ENCODE data around the gene UNC5A.

UNC5A gene

DNA sequence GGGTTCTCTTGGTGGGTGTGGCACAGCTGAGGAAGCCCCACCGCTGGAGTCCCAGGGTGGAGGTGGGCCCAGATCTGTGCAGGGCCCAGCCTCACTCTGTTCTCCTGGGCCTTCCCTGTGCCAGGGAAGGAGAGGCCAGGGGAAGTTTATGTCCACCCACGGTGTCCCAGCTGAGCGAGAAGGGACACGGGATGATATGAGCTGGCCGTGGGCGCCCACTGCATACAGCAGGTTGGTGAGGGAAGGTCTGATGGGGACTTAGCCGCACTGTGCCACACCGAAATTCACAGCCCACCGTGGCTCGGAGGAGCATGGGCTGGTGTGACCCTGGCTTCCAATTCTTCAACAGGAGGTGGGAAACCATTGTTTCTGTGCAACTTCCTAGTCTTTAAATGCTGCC is 33.9 kb downstream of the UNC5A start:
- Histone ChIP-seq H3K9ac (no peak overlapping the region), H3K27me3 (ENCODE audit: insufficient read depth, low read depth) (peaks cover 59% of the 10 kb centered on the region), H3K79me2 (ENCODE audit: insufficient read depth, low read depth) (no peaks in the 10 kb centered on the region), H3K4me1 (ENCODE audit: low read depth, poor library complexity, severe bottlenecking) (peaks cover 10% of the 10 kb centered on the region), H3K4me2 (no peak overlapping the region), H3K36me3 (ENCODE audit: insufficient read depth) (no peaks in the 10 kb centered on the region), H4K20me1 (ENCODE audit: insufficient read depth) (no peaks in the 10 kb centered on the region), H3K27ac (no peak overlapping the region), H3K4me3 (IDR thresholded peaks at IDR 0.05; ENCODE audit: insufficient read depth, low read depth, low read length) (no peak overlapping the region), H2AFZ (ENCODE audit: low read depth) (no peak overlapping the region)
- TF ChIP-seq, protein P1, sequence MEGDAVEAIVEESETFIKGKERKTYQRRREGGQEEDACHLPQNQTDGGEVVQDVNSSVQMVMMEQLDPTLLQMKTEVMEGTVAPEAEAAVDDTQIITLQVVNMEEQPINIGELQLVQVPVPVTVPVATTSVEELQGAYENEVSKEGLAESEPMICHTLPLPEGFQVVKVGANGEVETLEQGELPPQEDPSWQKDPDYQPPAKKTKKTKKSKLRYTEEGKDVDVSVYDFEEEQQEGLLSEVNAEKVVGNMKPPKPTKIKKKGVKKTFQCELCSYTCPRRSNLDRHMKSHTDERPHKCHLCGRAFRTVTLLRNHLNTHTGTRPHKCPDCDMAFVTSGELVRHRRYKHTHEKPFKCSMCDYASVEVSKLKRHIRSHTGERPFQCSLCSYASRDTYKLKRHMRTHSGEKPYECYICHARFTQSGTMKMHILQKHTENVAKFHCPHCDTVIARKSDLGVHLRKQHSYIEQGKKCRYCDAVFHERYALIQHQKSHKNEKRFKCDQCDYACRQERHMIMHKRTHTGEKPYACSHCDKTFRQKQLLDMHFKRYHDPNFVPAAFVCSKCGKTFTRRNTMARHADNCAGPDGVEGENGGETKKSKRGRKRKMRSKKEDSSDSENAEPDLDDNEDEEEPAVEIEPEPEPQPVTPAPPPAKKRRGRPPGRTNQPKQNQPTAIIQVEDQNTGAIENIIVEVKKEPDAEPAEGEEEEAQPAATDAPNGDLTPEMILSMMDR (conservative IDR thresholded peaks at IDR 0.05; ENCODE audit: low read depth, low read length) = no peak

DNA sequence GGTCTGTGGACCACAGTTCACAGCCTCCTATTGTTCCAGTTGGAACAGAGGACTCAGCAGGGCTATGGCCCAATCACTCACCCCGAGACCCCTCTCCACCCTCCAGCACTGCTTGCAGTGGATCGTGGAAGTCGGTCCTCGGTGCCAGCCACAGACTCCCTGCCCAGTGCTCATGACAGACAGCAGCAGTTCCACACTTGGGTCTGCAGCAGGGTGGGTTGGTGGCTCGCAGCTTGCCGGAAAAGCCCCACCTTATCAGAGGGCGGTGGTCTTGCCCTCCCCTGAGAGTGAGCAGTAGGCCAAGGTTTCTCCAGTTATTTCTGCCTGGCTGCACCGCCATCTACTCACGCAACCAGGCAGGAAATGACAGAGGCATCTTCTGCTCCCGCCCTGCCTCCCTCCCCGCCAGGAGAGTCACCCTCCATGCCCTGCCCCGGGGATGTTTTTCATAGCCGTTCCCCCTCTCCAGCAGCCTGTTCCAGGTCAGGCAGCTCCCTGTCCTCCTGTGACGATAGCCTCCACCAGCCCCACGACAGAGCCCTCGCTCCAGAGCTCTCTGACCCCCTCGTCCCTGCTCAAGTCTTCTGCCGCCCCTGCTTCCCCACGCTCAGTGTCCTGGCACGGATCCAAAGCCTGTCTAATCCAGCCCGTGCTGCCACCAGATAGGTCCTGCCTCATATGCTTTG is 34.5 kb downstream of the UNC5A start:
- H2AFZ ChIP-seq (ENCODE audit: low read depth) = no peak overlapping the region
- H3K79me2 ChIP-seq (ENCODE audit: insufficient read depth, low read depth) = no peaks in the 10 kb centered on the region
- H3K4me1 ChIP-seq (ENCODE audit: low read depth, poor library complexity, severe bottlenecking) = peaks cover 9% of the 10 kb centered on the region
- no peak overlapping the region for H3K9ac ChIP-seq
- H3K4me3 ChIP-seq (IDR thresholded peaks at IDR 0.05; ENCODE audit: insufficient read depth, low read depth, low read length) = no peak overlapping the region
- H3K27me3 ChIP-seq (ENCODE audit: insufficient read depth, low read depth) = peaks cover 59% of the 10 kb centered on the region
- H4K20me1 ChIP-seq (ENCODE audit: insufficient read depth) = no peaks in the 10 kb centered on the region
- no peak overlapping the region for H3K27ac ChIP-seq
- TF ChIP-seq, protein P1 (conservative IDR thresholded peaks at IDR 0.05; ENCODE audit: low read depth, low read length) = no peak
- no peak overlapping the region for H3K4me2 ChIP-seq
- no peaks in the 10 kb centered on the region for H3K36me3 ChIP-seq (ENCODE audit: insufficient read depth)

DNA sequence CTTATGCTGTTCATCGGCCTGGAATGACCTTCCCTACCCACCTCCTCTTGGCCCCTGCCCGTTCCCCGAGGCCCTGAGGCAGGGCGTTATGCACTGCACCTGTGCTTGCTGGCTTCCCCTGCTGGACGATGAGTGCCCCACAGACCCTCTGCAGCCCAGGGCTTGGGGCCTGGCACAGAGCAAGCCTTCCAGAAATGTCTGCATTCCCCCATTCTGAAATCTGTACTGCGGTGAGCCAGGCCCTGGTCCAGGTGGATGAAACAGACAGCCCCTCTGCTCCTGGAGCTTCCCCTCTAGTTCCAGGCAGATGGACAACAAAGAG is 35.0 kb downstream of the UNC5A start:
- no peak overlapping the region for H3K4me3 ChIP-seq (IDR thresholded peaks at IDR 0.05; ENCODE audit: insufficient read depth, low read depth, low read length)
- H3K4me2 ChIP-seq = no peak overlapping the region
- H3K27ac ChIP-seq = no peak overlapping the region
- no peaks in the 10 kb centered on the region for H3K36me3 ChIP-seq (ENCODE audit: insufficient read depth)
- H4K20me1 ChIP-seq (ENCODE audit: insufficient read depth) = no peaks in the 10 kb centered on the region
- no peak overlapping the region for H2AFZ ChIP-seq (ENCODE audit: low read depth)
- H3K27me3 ChIP-seq (ENCODE audit: insufficient read depth, low read depth) = peaks cover 54% of the 10 kb centered on the region
- peaks cover 4% of the 10 kb centered on the region for H3K4me1 ChIP-seq (ENCODE audit: low read depth, poor library complexity, severe bottlenecking)
- H3K79me2 ChIP-seq (ENCODE audit: insufficient read depth, low read depth) = no peaks in the 10 kb centered on the region
- no peak overlapping the region for H3K9ac ChIP-seq
- TF ChIP-seq, protein P1 (conservative IDR thresholded peaks at IDR 0.05; ENCODE audit: low read depth, low read length) = no peak

DNA sequence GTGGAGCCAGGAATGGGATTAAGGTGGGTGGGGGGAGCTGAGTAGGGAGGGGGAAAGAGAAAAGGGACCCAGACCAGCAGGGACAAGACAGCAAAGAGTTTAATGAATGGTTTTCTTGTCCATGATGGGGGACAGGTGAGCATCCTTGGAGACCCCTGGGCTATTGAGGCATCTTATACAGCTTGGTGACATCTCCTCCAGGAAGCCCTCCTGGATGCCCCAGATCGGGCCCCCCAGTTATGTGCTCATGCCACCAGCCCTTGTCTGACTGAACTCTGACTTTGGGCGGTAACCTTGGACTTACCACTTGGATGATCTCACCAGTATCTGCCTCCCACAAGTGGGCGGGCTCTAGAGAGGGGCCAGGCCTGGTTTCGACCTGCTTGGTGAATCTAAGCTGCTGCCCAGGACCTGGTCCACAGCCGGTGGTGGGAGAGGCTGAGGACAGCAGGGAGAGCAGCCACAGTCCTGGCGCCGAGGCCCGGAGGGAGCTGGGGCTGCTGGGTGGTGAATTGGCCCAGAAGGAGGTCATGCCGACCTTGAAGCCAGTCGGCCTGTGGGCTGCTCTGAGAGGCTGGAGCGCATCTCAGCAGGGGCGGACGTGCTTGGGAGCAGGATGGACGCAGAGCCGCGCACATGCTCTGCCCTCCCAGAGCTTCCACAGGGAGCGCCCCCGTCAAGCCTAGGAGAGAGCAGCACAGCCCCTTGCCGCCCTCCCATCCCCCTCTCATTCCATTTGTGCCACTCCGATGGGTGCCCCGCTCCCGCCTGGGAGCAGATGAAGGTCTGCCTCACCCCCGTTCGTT is 36.2 kb downstream of the UNC5A start:
- Histone ChIP-seq H4K20me1 (ENCODE audit: insufficient read depth) (no peaks in the 10 kb centered on the region), H3K79me2 (ENCODE audit: insufficient read depth, low read depth) (no peaks in the 10 kb centered on the region), H3K4me1 (ENCODE audit: low read depth, poor library complexity, severe bottlenecking) (no peaks in the 10 kb centered on the region), H3K4me3 (IDR thresholded peaks at IDR 0.05; ENCODE audit: insufficient read depth, low read depth, low read length) (no peak overlapping the region), H3K4me2 (no peak overlapping the region), H3K36me3 (ENCODE audit: insufficient read depth) (no peaks in the 10 kb centered on the region), H3K9ac (no peak overlapping the region), H3K27me3 (ENCODE audit: insufficient read depth, low read depth) (peaks cover 53% of the 10 kb centered on the region), H3K27ac (no peak overlapping the region), H2AFZ (ENCODE audit: low read depth) (no peak overlapping the region)
- TF ChIP-seq, protein P1 (conservative IDR thresholded peaks at IDR 0.05; ENCODE audit: low read depth, low read length) = no peak

Data from KMS-11 (cell line).